GM18499 (cell line): ENCODE measurements around the gene NOL7.

Experiments
- ATAC-seq: cut with Tn5 transposase; IDR thresholded peaks from one replicate; pipeline ENCODE4 v1.9.1; 2021; ENCODE audit warnings: moderate number of reproducible peaks; ENCODE audit not compliant: insufficient read depth, unreplicated experiment

The NOL7 gene

DNA sequence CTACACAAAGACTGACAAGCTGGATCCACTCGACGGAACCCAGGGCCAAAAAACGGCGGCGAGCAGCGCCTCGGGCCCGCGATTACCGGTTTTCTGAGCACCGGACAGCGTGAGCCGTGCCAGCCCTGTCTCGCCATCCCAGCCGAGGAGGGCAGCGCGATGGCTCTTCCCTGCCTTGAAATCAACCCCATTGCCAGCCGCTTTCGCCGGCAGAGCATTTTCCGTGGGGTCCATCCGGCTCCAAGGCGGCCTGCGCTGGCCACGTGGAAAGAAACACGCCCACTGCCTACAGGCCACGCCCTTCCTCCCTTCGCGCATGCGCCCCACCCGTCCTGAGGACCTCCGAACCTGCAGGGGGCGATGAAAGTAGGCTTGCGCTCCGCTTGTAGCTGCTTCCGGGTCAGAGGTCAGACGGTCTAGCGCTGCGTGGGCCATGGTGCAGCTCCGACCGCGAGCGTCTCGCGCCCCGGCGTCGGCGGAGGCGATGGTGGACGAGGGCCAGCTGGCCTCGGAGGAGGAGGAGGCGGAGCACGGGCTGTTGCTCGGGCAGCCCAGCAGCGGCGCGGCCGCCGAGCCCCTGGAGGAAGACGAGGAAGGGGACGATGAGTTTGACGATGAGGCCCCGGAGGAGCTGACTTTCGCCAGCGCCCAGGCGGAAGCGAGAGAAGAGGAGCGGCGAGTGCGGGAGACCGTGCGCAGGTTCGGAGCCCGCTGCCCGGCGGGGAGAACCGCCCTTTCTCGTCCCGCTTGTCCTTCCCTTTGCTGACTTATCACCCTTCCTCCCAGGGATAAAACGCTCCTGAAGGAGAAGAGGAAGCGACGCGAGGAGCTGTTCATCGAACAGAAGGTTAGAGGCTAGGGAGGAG is at the start of gene NOL7:
Gene NOL7, plus strand, starts transcription at position 410 of the 866 bp plus-strand sequence. Its CDS starts 24 bp downstream, at position 434.
- peak; percentile 65 for ATAC-seq

DNA sequence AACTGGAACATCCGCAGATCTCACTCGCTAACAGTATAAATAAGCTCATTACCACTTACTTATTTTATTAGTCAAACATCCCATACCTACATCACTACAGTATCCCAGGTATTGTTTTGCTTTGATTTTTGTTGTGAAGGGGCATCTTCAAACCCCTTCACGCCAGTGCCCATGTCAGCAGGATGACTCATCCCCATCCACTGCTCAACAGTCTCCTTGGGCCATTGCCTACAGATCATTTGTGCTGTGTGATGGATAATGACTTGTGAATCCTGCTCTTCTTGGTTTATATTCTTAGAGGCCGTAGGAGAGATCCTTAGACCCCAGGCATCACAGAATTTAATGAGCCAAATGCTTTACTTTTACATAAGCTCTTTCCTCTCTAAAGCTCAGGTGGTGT is 49.2 kb upstream of the NOL7 start:
- no peak for ATAC-seq

DNA sequence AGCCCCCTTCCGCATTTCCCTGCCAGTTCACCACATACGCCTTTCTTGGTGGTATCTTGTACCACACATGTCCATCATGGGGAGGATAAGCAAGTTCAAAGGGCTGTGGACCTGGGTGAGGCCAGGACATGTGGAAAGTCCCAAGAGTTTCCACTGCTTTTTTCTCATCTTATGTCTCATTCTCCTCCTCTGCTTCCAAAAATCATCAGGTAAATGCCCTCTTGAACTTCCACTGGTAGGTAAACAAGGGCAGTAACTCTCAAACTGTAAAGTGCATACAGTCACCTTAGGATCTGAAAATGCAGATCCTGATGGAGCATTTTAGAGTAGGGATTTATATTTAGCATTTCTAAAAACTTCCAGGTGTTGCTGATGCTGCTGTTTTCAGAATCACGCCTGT is 48.6 kb upstream of the NOL7 start:
- no peak for ATAC-seq

DNA sequence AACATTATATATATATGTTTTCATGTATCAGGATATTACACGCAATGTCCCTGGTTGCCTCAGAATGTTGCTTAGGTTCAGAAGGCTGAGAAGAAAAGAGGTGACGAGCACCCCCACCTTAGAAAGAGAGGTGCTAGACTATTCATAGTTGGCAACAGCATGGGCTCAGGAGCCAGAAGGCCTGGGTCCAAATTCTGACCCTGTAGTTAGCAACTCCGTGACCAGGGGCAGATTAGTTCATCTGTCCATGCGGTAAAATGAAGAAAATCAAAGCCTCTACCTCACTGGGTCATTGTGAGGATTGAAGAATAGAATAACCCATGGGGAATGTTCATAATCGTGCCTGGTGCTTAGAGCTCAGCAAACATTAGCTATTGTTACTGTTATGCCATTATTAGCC is 46.2 kb upstream of the NOL7 start:
- no peak for ATAC-seq

DNA sequence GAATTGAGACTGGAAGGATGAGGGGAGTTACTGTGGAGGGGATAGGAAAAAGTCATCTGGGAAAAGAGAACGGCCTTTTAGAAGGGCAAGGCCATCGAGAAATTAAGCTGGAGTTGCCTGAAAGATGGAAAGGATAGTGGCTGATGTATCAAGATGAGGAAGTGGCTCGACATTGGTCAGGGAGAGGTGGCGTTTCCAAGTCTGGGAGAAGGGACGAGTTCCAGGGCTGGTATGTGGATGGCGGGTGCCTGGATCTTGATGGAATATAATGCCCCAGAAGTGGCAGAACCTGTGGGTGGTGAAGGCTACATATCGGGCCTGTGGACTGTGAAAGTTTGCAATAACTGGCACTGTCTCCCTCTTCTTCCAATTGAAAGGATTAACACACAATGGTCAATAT is 42.9 kb upstream of the NOL7 start:
- ATAC-seq, result no peak

DNA sequence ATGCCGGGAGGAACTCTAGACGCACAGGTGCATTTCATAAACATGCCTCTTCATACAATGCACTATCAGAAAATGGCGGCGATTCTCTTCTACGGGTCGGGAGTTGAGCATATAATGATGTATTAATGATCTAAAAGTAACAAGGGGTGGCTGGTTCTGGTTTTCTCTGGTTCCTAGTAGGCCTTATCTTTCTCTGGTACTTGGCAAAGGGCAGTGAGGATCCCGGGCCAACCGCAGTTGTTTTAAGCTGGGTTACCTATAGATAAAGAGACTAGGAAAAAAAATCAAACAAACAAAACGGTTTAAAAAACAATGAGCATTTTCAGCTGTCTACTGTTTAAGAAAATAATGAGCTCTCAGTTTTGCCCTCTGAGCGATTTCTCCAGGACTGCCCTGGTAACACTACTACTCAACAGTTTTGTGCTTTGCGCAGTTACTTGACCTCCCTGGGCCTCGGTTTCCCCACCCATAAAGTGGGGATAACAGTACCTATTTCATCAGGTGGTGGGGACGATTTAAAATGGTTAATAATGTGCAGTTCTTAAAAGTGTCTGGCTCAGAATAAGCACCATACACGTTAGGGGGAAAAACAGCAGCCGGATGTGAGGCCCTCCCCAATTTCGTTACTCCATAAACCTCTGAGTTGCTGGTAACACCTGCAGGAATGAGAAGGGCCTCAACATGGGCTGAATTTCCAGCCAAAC is 42.0 kb upstream of the NOL7 start:
- no peak for ATAC-seq

DNA sequence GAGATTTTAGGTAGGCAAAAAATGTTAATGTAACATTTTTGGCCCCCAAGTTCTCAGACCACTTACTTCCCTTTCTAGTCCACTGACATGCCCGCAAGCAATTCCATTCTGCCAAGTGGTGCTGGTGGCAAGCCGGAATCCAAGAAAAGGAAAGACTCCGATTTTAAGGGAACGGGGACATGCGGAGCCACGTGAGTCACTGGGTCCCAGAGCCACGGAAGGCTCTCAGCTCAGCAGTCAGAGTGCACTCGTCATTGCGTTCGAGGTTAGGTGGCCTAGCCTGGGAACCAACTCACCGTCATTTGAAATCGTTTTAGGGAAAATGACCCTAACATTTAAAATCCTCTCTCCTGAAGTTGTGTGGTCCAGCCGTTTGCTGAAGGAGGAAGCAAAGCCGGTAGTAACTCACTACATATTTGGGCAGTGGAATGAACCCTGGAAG is 41.4 kb upstream of the NOL7 start:
- no peak for ATAC-seq

DNA sequence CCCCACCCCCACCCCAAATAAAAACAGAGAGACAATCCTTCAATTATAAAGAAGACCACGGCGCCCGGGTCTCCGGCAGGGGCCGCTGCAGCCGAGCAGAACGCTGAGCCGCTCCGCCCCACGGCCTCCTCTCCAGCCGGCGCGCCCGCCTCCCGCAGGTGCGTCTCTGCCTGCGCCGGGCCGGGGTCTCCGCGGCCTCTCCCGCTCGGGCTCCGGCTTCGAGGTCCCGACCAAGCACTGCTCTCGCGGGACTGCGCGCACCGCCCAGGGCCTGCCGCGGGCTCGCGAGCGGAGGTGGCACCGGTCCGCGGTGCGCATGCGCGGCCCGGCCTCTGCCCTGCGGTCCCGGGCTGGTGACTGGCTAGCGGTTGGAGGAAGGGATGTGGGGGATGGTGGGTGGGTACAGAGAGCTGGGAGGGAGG is 41.0 kb upstream of the NOL7 start:
- peak; percentile 43 for ATAC-seq

DNA sequence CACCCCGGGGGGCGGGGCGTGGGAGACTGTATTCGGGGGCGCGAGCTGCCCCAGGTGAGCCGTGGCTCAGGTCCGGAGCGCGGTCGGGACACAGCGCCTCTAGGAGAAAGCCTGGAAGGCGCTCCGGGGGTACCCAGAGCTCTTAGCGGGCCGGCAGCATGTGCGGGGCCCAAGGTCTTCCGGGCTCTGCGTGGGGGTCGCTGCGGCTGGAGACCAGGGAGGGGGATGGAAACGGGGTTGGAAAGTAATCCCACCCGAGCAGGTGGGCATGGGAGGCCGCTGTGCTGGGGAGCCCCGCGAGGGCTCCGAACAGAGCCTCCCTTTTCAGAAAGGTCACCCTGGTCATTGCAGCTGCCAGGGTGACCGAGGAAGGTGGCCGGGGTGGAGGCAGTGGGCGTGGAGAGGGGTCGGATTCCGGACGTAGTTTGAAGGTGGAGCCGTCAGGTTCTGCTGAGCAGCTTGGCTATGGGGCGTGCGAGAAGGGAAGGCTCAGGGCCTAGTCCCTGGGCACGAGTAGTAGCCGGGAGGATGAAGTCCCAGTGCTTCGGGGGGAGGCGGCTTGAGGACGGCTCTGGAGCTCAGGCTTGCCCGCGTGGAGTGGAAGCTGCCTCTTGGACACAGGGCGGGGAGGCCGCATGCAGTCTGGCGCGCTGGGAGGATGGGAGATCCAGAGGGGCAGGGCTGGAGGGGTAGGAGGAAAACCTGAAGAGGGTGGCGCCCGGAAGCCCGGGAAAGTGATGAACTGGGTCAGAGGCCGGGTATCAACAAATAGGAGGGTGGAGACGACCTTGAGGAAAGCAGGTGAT is 40.4 kb upstream of the NOL7 start, which contains the start of gene SIRT5:
Gene SIRT5, plus strand, starts transcription at position 31 of the 806 bp plus-strand sequence. CDS start 9,510 bp downstream, outside the sequence.
- peak; percentile 41 for ATAC-seq

DNA sequence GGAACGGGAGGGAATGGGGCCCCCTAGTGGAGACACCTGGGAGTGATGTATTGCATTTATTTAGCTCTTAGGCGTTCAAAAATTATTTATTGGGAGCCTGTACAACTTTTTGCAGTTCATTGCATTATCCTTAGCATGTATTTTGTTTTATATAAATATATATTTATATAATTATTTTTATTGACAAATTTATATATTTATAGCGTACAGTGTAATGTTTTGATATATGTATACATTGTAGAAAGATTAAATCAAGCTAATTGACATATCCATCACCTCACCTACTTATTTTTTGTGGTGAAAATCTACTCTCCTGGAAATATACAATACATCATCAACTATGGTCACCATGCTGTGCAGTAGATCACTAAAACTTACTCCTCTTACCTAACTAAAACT is 39.8 kb upstream of the NOL7 start:
- ATAC-seq, result no peak

DNA sequence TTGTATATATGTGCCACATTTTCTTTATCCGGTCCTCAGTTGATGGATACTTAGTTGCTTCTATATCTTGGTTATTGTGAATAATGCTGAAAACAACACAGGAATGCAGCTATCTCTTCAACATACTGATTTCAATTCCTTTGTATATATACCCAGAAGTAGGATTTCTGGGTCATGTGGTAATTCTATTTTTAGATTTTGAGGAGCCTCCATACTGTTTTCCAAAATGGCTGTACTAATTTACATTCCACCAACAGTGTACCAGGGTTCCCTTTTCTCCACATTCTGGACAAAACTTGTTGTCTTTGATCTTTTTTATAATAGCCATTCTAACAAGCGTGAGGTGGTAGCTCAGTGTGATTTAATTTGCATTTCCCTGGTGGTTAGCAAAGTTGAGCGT is 39.1 kb upstream of the NOL7 start:
- no peak for ATAC-seq

DNA sequence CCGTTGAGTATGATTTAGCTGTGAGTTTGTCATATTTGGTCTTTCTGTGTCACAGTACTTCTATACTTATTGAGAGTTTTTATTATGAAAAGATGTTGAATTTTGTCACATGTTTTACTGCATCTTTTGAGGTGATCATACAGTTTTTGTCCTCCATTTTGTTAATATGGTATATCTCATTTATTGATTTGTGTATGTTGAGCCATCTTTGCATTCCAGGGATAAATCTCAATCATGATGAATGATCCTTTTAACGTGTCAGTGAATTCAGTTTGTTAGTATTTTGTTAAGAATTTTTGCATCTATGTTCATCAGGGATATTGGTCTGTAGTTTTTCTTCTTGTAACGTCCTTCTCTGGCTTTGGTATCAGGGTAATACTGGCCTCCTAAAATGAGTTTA is 37.2 kb upstream of the NOL7 start:
- ATAC-seq, result no peak

DNA sequence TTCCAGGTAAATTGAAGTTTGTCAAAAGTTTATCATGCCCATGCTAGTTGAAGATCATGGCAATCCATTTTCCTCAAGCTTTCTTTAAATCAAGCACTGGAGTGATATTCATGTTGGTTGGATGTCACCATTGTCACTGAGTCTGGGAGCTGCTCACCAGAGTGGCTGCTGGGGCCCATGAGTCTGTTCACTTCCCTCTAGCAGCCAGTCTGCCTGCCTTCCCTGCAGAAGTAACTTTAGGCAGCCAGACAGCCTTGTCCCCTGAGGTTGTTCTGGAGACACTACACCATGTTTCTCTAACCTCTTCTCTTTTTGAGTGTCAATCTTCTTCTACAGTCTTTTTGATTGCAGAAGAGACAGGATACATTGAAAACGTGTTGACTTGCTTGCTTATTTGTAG is 35.2 kb upstream of the NOL7 start:
- ATAC-seq, result no peak

DNA sequence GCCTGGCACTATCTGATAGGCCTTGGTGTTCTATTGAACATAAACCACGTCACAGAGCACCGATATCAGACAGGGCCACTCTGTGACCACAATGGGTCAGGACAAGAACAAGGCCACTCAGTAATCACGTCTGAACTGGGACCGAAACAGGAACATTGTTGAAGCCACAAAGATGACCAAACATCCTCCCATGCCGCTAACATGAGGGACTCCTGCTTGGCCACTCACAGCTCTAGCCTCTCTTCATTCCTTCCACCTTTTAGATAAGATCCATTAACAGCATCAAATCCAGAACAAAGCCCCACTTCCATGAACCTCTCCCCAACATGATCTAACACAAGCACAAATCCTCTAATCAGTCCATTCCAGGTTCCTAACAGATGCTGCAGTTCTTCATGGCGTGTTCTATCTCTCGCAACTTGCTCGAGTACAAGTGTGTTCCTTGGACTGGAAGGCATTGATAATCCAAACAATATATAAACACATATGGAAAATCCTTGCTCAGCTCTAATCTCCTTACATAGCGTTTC is 33.4 kb upstream of the NOL7 start:
- no peak for ATAC-seq

DNA sequence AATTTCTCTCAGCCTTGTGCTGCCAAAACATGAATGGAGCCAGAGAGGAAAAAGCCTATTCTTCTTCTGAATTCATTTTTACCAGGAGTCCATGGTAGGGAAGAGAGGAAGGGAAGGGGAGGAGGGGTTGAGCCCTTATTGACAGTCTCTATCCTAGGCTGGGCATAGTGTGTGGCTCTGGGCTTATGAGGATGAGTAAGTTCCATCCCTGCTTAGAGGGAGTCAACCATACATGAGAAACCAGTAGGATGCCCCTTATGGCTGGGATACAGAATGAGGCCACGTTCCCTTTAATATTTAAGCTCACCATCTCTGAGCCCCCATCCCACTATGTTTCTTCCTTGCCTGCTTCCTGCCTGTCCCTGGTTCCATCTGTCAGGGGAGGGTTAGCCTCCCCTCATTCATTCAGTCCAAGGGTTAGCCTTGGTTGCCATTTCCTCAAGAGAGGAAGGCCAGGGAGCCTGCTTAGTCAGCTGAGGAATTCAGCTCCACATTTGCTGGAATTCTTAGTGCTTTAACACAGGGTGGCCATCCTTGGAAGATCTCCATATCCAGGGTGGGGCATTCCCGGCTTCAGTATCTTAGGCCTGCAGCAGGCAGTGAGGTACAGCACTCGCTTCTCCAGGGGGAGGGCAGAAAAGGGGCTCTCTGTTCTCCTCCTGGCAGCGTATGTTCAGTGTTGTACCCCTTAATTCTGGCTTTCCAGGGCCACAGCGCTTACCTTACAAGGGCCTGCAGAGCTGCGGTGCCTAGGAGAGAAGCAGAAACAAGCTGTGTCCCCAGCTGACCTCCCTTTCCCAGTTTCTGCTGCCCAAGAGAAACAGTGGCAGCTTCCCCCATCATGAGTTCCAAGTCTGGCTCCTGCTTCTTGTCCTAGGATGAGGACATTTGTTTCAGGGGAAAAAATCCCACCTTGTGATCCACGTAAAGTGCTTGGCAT is 28.3 kb upstream of the NOL7 start:
- no peak for ATAC-seq

DNA sequence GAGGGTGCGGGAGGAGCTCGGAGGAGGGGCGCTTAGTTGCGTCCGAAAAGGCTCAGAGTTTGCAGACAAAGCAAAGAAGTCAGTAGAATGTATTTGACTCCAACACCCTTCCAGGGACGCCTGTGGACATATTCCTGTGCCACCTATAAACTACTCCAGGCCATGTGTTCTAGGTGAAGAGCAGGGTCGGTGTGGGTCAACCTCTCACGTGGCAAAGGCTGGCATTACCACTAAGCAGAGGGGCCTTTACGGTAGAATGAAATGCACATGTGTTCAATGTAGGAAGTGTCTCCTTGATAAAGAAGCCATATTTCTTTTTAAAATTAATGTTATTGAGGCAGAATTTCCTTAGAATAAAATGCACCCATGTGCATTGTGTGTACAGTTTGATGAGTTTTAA is 25.3 kb upstream of the NOL7 start:
- no peak for ATAC-seq

DNA sequence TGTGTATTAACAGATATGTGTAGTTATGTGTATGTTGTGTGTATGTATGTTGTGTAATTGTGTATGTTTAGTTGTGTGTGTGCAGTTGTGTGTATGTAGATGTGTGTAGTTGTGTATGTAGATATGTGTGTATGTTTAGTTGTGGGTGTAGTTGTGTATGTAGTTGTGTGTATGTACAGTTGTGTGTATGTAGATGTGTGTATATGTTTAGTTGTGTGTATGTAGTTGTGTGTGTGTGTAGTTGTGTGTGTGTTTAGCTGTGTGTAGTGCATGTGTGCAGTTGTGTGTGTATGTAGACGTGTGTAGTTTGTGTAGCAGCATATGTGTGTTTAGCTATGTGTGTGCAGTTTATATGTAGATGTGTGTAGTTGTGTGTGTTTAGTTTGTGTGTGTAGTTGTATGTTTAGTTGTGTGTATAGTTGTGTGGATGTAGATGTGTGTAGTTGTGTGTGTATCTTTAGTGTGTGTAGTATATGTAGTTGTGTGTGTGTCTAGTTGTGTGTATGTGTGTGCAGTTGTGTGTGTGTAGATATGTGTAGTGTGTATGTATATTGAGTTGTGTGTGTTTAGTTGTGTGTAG is 24.5 kb upstream of the NOL7 start:
- ATAC-seq, result no peak

DNA sequence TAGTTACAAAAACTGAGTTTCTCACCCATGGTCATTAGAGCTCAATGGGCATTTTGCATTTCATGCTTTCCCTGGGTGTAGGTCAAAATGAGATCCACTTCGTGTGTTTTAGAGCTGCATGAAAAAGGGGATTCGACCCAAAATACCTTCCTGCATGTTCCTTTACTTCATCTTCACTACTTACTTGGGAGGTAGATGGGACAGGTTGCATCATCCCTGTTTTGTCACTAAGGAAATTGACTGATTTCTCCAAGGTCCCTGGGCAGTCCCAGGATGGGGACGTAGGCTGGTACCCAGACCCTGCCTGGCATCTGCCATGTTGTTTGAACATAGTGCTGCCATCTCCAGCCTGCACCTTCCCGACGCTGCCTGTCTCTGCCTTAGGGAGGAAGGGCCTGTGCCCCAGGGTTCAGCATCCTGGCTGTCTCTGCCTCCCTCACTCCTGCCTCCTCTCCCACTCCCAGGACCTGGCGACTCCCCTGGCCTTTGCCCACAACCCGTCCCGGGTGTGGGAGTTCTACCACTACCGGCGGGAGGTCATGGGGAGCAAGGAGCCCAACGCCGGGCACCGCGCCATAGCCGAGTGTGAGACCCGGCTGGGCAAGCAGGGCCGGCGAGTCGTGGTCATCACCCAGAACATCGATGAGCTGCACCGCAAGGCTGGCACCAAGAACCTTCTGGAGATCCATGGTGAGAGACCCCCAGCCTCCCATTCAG is 23.8 kb upstream of the NOL7 start:
- ATAC-seq, result no peak
